Measurements from ENCODE around the gene DUSP5.

Gene DUSP5

DNA sequence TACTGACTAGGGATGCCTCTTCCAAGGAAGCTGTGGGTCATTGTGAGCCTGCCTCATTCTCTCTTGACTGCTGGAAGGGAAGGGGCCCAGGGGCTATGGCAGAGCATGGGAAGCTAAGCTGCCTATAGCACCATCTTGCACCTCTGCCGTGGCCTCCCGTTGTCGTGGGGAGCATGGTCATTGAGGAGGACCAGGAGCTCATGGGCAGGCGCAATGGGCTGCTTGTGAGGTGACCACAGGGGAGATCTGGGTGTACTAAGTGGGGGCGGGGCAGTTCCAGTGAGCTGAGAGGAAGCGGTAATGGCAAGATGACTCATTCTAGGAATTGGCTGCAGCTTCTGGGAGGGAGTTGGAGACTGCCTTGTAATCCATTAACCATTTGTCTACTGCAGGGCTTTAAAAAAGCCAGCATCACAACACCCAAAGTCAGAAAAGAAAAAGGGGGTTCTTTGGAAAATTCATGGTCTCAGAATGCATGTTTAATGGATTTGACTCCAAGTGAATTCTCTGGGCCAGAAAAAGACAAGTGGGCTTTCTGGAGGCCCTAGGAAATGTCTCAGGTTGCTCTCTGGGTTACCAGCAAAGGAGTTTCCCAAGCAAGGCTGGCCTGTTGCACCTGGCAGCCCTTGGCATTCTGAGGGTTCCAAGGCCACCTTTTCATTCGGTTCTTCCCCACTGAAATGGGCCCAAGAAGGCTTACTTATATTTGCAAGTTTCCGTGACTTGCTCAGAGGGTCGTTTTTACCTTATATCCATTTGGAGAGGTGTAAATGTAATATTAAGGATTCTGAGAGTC, 3.6 kb downstream of the DUSP5 start:
- DNase-seq, result no peak

DNA sequence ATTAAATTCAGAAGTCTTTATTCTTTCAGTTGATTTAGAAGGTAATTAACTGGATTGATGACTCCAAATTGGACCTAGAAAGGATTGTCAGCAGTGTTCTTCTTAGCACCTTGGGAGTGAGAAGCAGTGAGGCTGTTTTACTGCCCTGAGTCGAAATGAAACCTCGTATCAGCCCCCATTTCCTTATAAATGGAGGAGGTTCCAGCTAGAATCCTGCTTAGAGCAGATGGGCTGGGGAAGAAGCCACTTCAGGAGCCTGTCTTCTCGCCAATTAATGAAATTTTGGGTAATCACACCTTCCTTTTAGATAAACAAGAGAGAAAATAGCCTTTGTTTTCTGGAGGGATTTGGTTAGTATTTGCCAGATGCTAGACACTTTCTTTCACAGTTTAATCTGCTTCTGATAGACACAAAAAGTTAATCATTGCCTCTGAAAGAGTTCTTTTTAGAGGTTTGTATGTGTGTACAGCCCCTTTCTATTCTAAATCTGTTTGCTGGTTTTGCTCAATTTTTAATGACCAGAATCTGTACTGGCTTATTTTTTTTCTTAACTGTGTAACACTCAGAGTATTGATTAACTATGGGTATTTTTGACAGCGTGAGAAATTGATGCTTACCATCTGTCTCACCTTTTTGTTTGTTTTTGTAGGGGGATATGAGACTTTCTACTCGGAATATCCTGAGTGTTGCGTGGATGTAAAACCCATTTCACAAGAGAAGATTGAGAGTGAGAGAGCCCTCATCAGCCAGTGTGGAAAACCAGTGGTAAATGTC, 4.6 kb downstream of the DUSP5 start:
- DNase-seq, result no peak

DNA sequence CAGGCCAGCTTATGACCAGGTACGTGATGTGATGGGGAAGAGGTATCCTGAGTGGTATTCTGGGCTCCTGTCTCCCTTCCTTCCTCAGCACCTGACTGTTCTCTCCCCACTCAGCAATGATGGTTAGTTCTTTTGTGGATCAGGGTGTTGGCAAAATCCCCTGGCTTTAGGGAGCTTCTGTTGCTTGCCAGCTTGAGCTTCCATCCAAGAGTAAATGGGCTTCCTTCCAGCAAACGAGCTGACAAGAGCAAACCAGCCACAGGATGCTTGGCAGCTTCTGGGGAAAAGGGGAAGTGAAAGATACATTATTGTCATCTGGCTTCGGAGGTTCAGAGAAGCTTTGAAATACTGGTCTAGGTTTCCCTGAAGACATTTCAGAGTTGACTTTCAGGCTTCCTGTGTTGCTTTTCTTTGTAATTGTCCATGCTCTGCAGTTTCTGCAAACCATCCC, 5.2 kb downstream of the DUSP5 start:
- peak; percentile 31 for DNase-seq

DNA sequence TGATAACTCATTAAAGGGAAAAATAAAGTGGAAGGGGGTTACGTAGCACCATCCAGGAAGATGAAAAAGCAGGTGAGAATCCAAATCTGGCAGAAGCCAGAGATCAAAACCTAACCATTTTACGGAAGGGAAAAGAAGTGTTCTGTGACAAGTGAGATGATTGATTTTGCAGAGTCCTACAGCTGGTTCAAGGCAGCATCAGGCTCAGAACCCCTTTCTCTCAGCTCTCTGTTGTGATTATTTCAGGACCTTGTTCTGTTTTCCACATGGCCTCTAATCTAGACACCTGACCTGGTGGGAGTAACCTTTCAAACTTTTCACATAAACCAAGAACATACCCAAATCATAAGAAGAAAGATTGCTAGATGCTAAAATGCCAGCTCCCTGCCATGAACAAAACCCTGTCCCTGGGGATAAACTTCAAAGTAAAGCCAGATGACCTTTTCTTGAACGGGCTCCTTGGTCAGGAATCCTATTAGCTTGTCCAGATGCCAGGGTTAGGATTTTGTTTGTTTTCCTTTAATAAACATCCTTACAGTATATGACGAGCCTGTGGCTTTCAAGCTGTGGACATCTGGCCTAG, 5.9 kb downstream of the DUSP5 start:
- DNase-seq, result no peak

GRCh38 chr10:110504111-110504735, 6.5 kb downstream of the DUSP5 start:
- DNase-seq, result no peak

- no peak for DNase-seq
These were observed 7.5 kb downstream of the DUSP5 start for GRCh38 chr10:110505130-110505770.

- no peak for DNase-seq
These were observed 8.7 kb downstream of the DUSP5 start for GRCh38 chr10:110506448-110506847.

DNA sequence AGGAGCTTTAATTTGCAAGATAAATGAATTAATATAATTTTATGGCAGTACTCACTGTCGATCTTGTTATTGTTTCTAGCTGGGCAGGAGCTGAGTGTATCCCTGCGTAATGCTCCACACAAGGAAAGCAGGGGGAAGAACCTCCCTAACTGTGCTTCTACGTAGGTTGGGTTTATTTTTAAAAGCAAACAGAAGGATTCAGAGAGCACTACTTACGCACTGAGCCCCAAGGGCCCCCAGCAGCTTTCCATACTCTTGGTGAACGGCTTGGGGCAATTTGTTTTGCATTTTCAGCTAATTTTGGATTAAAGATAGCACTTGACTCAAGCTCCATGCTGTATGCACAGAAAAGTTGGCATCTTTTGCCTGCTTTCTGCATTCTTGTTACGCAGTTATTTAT, 9.6 kb downstream of the DUSP5 start:
- DNase-seq, result no peak

DNA sequence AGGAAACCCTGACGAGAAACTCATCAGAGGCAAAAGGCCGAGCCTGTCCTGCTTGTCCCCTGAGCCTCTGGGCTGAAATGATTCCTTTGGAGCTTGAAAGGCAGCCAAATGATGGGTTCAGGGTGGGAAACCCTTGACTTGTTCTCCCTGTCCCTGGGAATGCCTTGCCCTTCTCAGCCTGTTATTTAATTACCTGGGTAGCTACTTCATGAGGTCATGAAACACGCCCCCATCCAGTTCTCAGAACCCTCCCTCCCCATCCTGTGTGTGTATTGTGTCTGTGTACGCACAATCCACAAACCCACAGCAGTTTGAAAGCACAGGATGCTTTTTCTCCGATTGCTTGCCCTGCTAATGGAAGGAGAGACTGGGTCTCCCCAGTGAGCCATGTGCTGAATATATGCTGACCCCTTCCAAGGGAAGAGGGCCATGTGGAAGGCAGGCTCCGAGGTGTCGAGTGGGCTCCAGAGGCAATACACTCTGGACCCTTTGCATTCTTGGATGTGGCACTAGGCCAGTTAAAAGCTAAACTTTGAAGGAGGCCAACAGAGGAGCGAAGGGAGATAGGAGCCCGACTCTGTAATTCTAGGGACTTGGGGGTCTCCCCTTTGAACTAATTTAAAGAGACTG, 10.6 kb downstream of the DUSP5 start:
- DNase-seq, result no peak

GRCh38 chr10:110508806-110509544, 11.3 kb downstream of the DUSP5 start:
- DNase-seq, result peak; percentile 81

DNA sequence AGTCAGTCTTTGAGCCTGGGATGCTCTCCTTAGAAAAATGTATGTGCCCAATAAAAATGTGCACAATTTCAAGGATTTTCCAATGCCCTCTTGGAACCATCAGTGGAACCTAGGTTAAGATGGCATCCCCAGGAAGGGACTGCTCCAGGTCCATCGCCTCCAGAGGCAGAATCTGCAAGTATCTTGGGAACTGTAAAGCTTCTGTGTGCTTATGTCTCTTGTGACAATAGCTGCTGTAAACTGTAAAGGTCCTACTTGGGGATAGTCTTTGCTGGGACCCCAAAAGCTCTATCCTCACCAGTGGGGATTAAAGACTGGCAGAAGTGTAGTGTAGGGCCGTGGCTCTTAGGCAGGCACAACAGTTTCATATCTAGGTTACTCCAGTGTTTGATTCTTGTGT, 11.9 kb downstream of the DUSP5 start:
- no peak for DNase-seq

DNA sequence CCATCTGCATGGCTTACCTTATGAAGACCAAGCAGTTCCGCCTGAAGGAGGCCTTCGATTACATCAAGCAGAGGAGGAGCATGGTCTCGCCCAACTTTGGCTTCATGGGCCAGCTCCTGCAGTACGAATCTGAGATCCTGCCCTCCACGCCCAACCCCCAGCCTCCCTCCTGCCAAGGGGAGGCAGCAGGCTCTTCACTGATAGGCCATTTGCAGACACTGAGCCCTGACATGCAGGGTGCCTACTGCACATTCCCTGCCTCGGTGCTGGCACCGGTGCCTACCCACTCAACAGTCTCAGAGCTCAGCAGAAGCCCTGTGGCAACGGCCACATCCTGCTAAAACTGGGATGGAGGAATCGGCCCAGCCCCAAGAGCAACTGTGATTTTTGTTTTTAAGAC, 12.4 kb downstream of the DUSP5 start:
- no peak for DNase-seq

GRCh38 chr10:110510730-110511129, 13.0 kb downstream of the DUSP5 start:
- no peak for DNase-seq

- DNase-seq, result no peak
These were observed 14.2 kb downstream of the DUSP5 start for GRCh38 chr10:110511734-110512449.

GRCh38 chr10:110512461-110513187, 14.9 kb downstream of the DUSP5 start:
- no peak for DNase-seq

- no peak for DNase-seq
These were observed 16.2 kb downstream of the DUSP5 start for GRCh38 chr10:110513949-110514348.

GRCh38 chr10:110514848-110515247, 17.1 kb downstream of the DUSP5 start:
- DNase-seq, result no peak

- DNase-seq, result no peak
These were observed 19.2 kb downstream of the DUSP5 start for GRCh38 chr10:110516815-110517492.

GRCh38 chr10:110522365-110522988, 24.8 kb downstream of the DUSP5 start:
- DNase-seq, result no peak
